Testis (tissue), 2 donors: Measurements from ENCODE around the gene RANBP3.
"Not testable (repeated sequence)": the region's sequence is repeated elsewhere in the genome, so short reads cannot be mapped to it uniquely, and the experiment has no call there.

ENCODE experiments used
- POLR2A ChIP-seq: fragments of 450-650 bp; IDR thresholded peaks from one replicate; pipeline ENCODE4 v1.6.1; 2017; ENCODE audit warnings: antibody characterized with exemption, mild to moderate bottlenecking, moderate library complexity
- TF ChIP-seq, protein P1 (sequence below), 3 experiments: fragments of 450-650 bp in 2 of 3; fragments of 200-600 bp in 1 of 3; sonication (generic) in 1 of 3; IDR thresholded peaks; one replicate each; pipeline ENCODE4 v1.5.1; 2016 to 2019; ENCODE audit warnings: antibody characterized with exemption in 3 of 3, mild to moderate bottlenecking in 2 of 3, moderate library complexity in 1 of 3

DNA sequence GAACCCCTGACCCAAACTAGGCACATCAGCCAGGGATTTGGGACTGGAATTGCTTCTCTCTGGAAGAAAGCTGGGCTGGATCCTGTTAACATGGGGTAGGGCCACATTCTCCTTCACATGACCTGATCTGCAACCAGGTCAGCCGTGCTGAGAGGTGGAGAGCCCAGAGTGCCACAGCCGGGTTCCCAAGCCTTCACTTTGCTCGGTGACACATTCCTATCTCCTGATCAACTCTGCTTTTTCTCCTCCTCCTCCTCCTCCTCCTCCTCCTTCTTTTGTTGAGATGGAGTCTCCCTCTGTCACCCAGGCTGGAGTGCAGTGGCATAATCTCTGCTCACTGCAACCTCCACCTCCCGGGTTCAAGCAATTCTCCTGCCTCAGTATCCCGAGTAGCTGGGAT, 7.9 kb upstream of the RANBP3 start:
- TF ChIP-seq, protein P1, sequence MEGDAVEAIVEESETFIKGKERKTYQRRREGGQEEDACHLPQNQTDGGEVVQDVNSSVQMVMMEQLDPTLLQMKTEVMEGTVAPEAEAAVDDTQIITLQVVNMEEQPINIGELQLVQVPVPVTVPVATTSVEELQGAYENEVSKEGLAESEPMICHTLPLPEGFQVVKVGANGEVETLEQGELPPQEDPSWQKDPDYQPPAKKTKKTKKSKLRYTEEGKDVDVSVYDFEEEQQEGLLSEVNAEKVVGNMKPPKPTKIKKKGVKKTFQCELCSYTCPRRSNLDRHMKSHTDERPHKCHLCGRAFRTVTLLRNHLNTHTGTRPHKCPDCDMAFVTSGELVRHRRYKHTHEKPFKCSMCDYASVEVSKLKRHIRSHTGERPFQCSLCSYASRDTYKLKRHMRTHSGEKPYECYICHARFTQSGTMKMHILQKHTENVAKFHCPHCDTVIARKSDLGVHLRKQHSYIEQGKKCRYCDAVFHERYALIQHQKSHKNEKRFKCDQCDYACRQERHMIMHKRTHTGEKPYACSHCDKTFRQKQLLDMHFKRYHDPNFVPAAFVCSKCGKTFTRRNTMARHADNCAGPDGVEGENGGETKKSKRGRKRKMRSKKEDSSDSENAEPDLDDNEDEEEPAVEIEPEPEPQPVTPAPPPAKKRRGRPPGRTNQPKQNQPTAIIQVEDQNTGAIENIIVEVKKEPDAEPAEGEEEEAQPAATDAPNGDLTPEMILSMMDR (IDR thresholded peaks at IDR 0.05) = not testable (repeated sequence)
- TF ChIP-seq POLR2A = not testable (repeated sequence)
